Kidney epithelial cell (primary cell): ENCODE data around the gene PLEKHG2. TPM values are rescaled to one million over a fixed set of nuclear protein-coding genes. Genes with fewer than 3 reads are reported as not detected.

Experiments used
- DNase-seq: peaks from one replicate; pipeline ENCODE4 v3.0.0-alpha.2; 2010; ENCODE audit warnings: low read depth
- H3K27me3 ChIP-seq: 2 replicates; pipeline ENCODE4 v1.6.0; 2011; ENCODE audit warnings: low read length; ENCODE audit not compliant: control insufficient read depth, insufficient read depth
- H3K36me3 ChIP-seq: 2 replicates; pipeline ENCODE4 v1.5.1; 2011; ENCODE audit warnings: low read length; ENCODE audit not compliant: control insufficient read depth, insufficient read depth
- H3K4me3 ChIP-seq: 2 replicates; pipeline ENCODE4 v1.5.1; 2011; ENCODE audit warnings: low read depth, mild to moderate bottlenecking, control low read depth, low read length
- total RNA-seq: library from RNA; depleted of rRNA; stranded (reverse); fragments of >200 nt; gene quantifications from 2 replicates; pipeline ENCODE4 v1.2.3, GENCODE V29; 2015
- TF ChIP-seq, protein P1 (sequence below): IDR thresholded peaks from 2 replicates; pipeline ENCODE4 v1.5.1; 2011; ENCODE audit warnings: mild to moderate bottlenecking, moderate library complexity, low read length, control low read depth, inconsistent platforms; ENCODE audit not compliant: insufficient read depth, poor library complexity, severe bottlenecking

The PLEKHG2 gene
- total RNA-seq, 1 donor from 2014 or later: 22.8 TPM

DNA sequence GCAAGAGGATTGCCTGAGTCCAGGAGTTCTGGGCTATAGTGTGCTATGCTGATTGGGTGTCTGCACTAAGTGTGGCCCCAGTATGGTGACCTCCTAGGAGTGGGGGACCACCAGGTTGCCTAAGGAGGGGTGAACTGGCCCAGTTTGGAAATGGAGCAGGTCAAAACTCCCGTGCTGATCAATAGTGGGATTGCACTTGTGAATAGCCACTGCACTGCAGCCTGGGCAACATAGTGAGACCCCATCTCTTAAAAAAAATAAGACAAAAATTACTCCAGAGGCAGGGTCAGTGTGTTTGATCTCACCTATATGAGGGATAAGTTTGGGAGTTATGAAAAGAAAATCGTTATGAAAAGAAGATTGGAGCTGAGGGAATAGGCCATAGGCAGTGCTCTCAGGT lies 43.3 kb upstream of the PLEKHG2 start:
- peaks cover 8% of the 10 kb centered on the region for H3K36me3 ChIP-seq
- DNase-seq: no peak
- H3K27me3 ChIP-seq: no peaks in the 10 kb centered on the region
- TF ChIP-seq, protein P1, sequence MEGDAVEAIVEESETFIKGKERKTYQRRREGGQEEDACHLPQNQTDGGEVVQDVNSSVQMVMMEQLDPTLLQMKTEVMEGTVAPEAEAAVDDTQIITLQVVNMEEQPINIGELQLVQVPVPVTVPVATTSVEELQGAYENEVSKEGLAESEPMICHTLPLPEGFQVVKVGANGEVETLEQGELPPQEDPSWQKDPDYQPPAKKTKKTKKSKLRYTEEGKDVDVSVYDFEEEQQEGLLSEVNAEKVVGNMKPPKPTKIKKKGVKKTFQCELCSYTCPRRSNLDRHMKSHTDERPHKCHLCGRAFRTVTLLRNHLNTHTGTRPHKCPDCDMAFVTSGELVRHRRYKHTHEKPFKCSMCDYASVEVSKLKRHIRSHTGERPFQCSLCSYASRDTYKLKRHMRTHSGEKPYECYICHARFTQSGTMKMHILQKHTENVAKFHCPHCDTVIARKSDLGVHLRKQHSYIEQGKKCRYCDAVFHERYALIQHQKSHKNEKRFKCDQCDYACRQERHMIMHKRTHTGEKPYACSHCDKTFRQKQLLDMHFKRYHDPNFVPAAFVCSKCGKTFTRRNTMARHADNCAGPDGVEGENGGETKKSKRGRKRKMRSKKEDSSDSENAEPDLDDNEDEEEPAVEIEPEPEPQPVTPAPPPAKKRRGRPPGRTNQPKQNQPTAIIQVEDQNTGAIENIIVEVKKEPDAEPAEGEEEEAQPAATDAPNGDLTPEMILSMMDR: no peak
- no peak overlapping the region for H3K4me3 ChIP-seq

DNA sequence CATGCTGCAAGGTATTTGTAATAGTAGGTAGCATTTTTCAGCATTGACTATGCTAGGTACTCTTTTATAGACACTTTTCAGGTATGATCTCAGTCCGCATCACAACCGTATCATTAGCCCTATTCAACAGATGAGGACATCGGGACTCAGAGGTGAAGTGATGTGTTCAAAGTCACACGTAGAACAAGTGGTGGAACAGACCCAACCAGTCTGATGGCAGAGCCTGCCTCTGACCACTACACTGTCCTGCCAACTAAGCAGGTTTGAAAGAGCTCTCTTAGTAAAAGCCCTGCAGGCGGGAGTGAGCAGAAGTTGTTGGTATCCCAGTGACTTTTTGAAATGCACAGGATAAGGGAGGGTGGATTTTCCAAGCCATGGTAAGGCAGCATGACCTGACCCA lies 41.7 kb upstream of the PLEKHG2 start:
- DNase-seq: no peak
- Histone ChIP-seq H3K36me3 (peaks cover 8% of the 10 kb centered on the region), H3K4me3 (no peak overlapping the region), H3K27me3 (no peaks in the 10 kb centered on the region)
- TF ChIP-seq, protein P1: no peak

DNA sequence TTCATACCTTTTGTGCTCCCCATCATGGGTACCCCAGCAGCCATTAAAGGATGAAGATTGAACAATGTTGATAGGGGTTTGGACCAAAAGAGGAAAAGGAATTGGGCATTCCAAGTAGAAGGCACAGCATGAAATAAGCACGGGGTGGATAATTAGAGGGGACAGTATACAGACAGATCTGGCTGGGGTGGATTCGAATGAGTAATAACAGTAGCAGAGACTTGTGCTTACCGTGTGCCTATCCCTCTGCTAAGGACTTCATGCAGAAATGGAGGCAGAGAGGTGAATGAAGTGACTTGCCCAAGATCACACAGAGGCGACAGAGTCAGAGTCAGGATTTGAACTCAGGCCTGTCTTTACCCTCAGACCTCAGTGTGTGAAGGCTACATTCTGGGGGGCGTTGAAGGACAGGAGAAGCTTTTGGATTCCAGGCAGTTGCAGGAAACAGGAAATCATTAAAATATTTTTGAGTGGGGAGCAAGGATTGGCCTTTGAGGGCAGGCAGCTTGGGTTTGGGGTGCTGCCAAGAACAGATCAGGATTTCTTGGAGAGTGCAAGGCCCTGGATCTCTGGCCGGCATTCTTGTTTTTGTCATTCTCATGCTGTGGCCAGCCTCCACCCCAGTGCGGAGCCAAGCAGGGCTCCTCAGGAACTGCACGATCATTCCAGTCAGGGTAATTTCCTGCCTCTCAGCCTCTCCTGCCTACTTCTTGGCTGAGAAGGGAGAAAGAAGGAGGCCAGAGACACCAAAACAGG lies 40.2 kb upstream of the PLEKHG2 start:
- Histone ChIP-seq H3K36me3 (peaks cover 8% of the 10 kb centered on the region), H3K27me3 (no peaks in the 10 kb centered on the region), H3K4me3 (no peak overlapping the region)
- no peak for DNase-seq
- TF ChIP-seq, protein P1: no peak

DNA sequence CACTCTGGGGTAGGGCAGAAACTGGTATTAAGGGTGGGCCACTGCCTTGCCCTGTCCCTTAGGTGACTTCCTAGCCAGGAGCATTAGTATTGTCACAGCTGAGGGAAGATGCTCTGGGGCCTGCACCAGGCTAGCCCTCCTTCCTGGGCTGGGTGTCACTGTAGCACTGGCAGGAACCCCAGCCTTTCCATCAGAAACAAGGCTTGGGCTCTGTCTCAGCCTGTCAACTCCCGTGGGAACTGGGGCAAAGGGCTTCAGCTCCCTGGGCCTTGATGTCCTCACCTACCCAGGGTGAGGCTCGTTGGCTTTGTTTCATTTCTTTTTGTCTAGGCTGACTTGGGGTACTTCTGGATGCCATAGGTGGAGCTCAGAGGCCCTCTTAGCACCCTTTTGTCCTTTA lies 39.5 kb upstream of the PLEKHG2 start:
- no peaks in the 10 kb centered on the region for H3K27me3 ChIP-seq
- TF ChIP-seq, protein P1: no peak
- no peak for DNase-seq
- H3K36me3 ChIP-seq: peaks cover 8% of the 10 kb centered on the region
- H3K4me3 ChIP-seq: no peak overlapping the region

DNA sequence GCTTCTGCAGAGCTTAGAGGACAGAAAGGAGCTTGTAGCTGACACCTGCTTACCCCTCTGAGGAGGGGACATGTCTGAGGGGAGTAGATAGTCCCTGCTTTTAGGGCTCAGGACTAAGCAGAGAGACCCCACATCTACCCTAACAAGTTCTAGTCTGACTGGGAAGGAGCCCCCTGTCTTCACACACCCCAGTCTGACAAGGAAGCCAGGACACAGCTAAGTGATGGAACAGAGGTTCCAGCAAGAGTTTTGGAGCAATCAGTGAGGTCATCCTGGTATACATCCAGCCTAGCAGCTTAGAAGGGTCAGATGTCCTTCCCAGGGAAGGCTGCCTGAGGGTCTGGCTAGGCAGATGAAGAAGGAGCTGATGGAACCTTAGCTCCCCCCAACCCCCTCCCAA lies 36.5 kb upstream of the PLEKHG2 start:
- peaks cover 4% of the 10 kb centered on the region for H3K36me3 ChIP-seq
- H3K27me3 ChIP-seq: no peaks in the 10 kb centered on the region
- DNase-seq: no peak
- TF ChIP-seq, protein P1: no peak
- no peak overlapping the region for H3K4me3 ChIP-seq
